Measurements from ENCODE around the gene ARHGAP24.
A peak's percentile ranks its signal among the peaks of the same experiment; 100 is the strongest.

Gene ARHGAP24

DNA sequence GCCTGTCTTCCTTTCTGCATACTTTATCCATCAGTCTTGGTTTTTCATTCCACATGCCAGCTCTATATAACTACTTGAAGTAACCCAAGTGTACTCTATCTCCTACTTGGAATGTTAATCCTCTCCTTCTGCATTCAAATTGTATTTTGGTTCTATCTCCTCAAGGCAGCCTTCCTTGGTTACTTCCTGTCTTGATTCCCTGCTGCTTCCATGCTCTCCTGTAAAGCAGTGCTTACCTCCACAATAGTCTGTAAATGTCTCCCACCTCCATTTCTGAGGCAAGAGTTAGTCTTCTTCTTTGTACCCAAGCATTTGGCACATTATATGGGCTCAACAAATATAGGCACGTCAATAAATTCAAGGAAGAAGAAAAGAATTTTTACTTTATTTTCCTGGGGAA lies 298.4 kb downstream of the ARHGAP24 start:
- no peak overlapping the region for H3K4me3 ChIP-seq (ENCODE audit: control insufficient read depth, low read depth, low read length)
- TF ChIP-seq, protein P1, sequence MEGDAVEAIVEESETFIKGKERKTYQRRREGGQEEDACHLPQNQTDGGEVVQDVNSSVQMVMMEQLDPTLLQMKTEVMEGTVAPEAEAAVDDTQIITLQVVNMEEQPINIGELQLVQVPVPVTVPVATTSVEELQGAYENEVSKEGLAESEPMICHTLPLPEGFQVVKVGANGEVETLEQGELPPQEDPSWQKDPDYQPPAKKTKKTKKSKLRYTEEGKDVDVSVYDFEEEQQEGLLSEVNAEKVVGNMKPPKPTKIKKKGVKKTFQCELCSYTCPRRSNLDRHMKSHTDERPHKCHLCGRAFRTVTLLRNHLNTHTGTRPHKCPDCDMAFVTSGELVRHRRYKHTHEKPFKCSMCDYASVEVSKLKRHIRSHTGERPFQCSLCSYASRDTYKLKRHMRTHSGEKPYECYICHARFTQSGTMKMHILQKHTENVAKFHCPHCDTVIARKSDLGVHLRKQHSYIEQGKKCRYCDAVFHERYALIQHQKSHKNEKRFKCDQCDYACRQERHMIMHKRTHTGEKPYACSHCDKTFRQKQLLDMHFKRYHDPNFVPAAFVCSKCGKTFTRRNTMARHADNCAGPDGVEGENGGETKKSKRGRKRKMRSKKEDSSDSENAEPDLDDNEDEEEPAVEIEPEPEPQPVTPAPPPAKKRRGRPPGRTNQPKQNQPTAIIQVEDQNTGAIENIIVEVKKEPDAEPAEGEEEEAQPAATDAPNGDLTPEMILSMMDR (conservative IDR thresholded peaks at IDR 0.05; ENCODE audit: control insufficient read depth, insufficient read depth, low read depth, low read length), result no peak
- DNase-seq (ENCODE audit: low read depth), result no peak

DNA sequence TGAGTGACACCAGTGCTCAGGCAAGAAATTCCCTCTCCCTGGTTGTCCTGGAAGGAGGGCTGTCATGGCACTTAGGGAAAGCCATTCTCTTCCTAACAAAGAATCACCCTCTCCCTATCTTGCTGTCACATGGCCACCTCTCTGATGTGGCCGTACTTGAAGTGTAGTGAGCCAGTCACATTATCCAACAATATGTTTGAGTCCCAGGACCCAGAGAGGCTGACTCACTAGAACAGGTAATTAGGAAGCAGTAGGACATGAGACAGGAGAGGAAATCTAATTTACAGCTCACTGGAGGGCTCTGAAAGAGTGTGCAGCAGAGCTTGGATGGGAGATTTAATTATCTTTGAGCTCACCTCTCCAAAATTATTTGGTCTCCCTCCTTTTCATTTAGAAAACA lies 299.1 kb downstream of the ARHGAP24 start:
- H3K4me3 ChIP-seq (ENCODE audit: control insufficient read depth, low read depth, low read length), result no peak overlapping the region
- DNase-seq (ENCODE audit: low read depth), result no peak
- TF ChIP-seq, protein P1 (conservative IDR thresholded peaks at IDR 0.05; ENCODE audit: control insufficient read depth, insufficient read depth, low read depth, low read length), result no peak

DNA sequence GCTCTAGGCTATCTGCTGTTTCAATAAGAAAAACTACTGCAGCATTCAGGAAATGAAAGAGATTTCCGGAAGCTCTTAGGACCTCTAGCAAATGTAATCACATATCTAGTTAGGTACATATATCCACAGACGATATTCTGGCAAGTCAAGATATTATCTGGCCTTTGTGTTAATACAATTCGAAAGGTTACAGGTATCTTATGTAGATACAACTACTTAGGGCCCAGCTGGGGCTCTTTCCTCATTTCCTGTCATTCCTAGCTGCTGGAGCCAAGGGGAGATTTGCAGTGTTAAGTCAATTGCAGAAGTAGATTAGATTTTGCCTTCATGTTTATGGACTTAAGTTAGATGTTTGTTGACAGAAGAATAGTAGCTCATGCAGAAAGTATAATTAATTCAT lies 299.5 kb downstream of the ARHGAP24 start:
- no peak overlapping the region for H3K4me3 ChIP-seq (ENCODE audit: control insufficient read depth, low read depth, low read length)
- TF ChIP-seq, protein P1 (conservative IDR thresholded peaks at IDR 0.05; ENCODE audit: control insufficient read depth, insufficient read depth, low read depth, low read length), result no peak
- DNase-seq (ENCODE audit: low read depth), result no peak

DNA sequence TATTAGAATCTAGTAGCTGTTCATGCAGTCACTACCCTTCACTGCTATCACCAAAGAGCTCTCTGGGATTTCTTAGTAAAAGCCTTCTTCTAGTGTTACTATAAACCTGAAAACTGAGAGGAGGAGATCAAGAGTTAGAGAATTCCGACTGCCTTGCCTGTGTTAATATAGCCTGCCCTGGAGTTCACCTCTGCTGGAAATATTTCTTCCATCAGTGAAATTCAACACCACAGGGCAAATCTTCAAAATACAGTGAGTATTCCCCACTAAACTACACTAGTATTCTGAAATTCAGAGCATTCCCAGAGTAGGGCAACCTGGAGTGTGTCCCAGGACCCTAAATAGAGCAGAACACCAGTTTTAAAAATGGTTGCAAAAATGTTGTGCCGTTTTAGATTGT lies 301.1 kb downstream of the ARHGAP24 start:
- no peak overlapping the region for H3K4me3 ChIP-seq (ENCODE audit: control insufficient read depth, low read depth, low read length)
- DNase-seq (ENCODE audit: low read depth), result no peak
- TF ChIP-seq, protein P1 (conservative IDR thresholded peaks at IDR 0.05; ENCODE audit: control insufficient read depth, insufficient read depth, low read depth, low read length), result no peak

DNA sequence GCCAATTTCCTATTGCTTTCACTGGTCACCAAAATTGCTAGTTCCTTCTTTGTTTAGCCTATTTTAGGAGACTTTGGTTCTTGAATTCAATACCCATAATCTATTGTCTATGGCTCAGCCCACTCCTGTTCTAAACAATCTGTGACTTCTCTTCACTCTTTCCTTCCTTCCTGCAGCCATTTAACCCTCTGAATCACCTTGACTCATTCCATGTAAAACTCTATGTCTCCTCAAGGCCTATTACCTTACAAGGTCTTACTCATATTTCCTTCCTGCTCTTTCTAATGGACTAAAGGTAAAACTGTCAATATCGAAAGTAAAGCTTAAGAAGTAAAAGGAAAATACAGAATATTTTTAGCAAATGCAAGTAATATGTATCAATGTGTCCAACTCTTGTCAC lies 301.6 kb downstream of the ARHGAP24 start:
- TF ChIP-seq, protein P1 (conservative IDR thresholded peaks at IDR 0.05; ENCODE audit: control insufficient read depth, insufficient read depth, low read depth, low read length), result no peak
- no peak overlapping the region for H3K4me3 ChIP-seq (ENCODE audit: control insufficient read depth, low read depth, low read length)
- DNase-seq (ENCODE audit: low read depth), result peak; percentile 78

DNA sequence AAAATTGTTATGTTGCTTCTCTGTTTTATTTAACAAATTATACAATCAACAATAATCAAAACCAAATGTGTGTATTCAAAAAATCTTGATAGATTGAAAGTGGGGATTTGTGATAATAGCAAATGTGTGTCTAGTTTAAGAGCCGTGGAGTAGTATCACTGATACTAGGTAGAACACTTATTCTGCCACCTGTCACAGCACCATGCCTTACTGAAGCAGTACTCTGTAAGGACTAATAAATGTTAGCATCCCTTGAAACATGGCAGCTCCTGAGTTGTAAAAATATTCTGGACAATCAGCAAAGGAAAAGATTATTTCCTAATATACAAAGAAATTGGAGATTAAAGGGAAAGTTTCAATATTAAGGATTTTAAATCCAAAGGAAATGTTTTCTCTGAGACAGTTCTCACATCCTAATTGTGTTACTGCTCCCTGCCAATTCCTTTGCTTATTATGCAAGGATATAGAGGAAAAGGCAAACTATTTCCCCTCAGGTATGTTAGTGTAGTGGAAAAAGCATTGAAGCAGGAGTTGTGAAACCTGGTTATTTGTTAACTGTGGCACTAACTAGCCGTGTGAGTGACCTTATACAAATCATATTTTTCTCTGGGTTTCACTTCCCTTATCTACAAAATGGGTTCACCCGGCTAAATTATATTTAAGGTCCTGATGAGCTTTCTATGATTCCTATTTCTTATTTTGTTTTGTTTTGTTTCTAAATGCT lies 303.1 kb downstream of the ARHGAP24 start:
- no peak for DNase-seq (ENCODE audit: low read depth)
- TF ChIP-seq, protein P1 (conservative IDR thresholded peaks at IDR 0.05; ENCODE audit: control insufficient read depth, insufficient read depth, low read depth, low read length), result no peak
- H3K4me3 ChIP-seq (ENCODE audit: control insufficient read depth, low read depth, low read length), result peak overlapping the region; percentile 69
